ENCODE measurements around the gene MAP2K4.

Gene MAP2K4

DNA sequence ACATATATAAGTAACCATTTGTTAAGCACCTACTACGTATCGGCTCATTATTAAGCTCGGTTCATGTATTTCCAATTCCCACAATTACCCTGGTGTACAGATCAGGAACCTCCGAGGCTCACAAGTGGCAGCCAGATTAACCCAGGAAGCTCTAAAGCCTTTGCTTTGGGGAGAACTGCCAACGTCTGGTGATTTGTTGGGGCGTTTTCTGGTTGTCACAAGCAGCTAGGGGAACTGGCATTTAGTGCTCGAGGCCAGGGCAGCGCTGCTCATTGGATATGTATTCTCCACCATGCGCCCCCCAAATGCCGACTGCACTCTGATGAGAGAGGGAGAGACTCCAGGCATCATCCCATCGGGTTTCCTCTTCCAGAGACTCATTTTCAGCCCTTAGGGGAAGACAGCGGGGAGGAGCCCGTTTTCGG is 23.9 kb upstream of the MAP2K4 start:
- peaks cover 0 to 7% of the 10 kb centered on the region in 2 donors for H3K36me3 ChIP-seq (ENCODE audit: control insufficient read depth in 1 of 2, insufficient read depth in 2 of 2, low read length in 2 of 2)
- H3K27ac ChIP-seq (ENCODE audit: low read depth, low read length) = peak overlapping the region; percentile 89
- H3K4me1 ChIP-seq (ENCODE audit: control insufficient read depth in 1 of 2, insufficient read depth in 2 of 2, low read length in 2 of 2) = peaks cover 0 to 4% of the 10 kb centered on the region in 2 donors
- H3K27me3 ChIP-seq (ENCODE audit: control insufficient read depth in 1 of 2, insufficient read depth in 2 of 2, low read length in 2 of 2) = no peaks in the 10 kb centered on the region
- H3K9me3 ChIP-seq (ENCODE audit: control insufficient read depth in 1 of 2, low read length in 2 of 2) = no peaks in the 10 kb centered on the region
- H3K4me3 ChIP-seq (ENCODE audit: low read depth in 1 of 2, low read length in 2 of 2) = peak overlapping the region; percentile 76 to 97
- H3K9ac ChIP-seq (ENCODE audit: low read depth in 1 of 2, low read length in 2 of 2) = peak overlapping the region; percentile 91 to 95

DNA sequence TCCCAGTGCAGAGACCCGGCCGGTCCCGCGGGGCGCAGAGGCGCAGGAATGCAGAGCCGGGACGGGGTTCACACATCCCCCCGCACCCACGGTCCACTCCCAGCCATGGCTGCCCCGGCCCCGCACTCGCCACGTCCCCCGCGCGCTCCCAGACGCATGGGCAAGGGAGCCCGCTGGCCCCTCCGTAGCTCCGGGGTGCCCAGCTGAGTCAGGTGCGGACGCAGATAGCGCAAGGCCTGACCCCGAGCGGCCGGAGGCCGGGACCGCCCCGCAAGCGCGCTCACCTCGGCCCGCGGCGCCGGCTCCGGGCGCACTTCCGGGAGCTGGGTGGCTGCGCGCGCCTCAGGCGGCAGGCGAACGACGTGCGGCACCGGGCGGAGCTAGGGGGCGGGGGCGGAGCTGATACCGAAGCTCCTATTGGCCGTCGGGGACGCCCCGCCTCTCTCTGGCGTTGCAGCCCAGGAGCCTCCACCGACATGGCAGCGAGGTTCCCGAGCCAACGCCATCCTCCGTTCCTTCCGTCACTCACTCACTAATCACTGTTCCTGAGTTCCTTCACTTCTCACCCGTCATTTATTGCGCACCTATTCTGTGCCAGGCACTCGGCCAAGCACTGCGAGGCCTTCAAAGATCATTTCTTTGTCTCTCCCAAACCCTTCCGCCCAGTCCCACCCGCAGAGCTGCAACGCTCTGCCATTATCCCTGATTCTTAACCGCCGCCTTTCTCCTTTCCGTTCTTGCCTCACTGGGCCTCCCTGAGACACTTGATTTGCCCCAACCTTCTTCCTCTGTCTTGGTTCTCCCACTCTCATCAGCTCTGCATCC is 23.3 kb upstream of the MAP2K4 start, which contains the start of gene ZNF18:
ZNF18 (minus strand) TSS at position 329 of the 825 bp plus-strand sequence. CDS start 4,646 bp downstream, outside the sequence.
- Histone ChIP-seq H3K9me3 (ENCODE audit: control insufficient read depth in 1 of 2, low read length in 2 of 2) (no peaks in the 10 kb centered on the region), H3K9ac (ENCODE audit: low read depth in 1 of 2, low read length in 2 of 2) (peak within 1 kb of the TSS; percentile 91 to 95), H3K36me3 (ENCODE audit: control insufficient read depth in 1 of 2, insufficient read depth in 2 of 2, low read length in 2 of 2) (peaks cover 0 to 3% of the 10 kb centered on the region in 2 donors), H3K27me3 (ENCODE audit: control insufficient read depth in 1 of 2, insufficient read depth in 2 of 2, low read length in 2 of 2) (no peaks in the 10 kb centered on the region), H3K4me3 (ENCODE audit: low read depth in 1 of 2, low read length in 2 of 2) (peak within 1 kb of the TSS; percentile 76 to 97), H3K4me1 (ENCODE audit: control insufficient read depth in 1 of 2, insufficient read depth in 2 of 2, low read length in 2 of 2) (peaks cover 0 to 4% of the 10 kb centered on the region in 2 donors), H3K27ac (ENCODE audit: low read depth, low read length) (peak within 1 kb of the TSS; percentile 89)

- Histone ChIP-seq H3K27me3 (ENCODE audit: control insufficient read depth in 1 of 2, insufficient read depth in 2 of 2, low read length in 2 of 2) (no peaks in the 10 kb centered on the region), H3K4me1 (ENCODE audit: control insufficient read depth in 1 of 2, insufficient read depth in 2 of 2, low read length in 2 of 2) (peaks cover 0 to 4% of the 10 kb centered on the region in 2 donors), H3K36me3 (ENCODE audit: control insufficient read depth in 1 of 2, insufficient read depth in 2 of 2, low read length in 2 of 2) (no peaks in the 10 kb centered on the region), H3K9ac (ENCODE audit: low read depth in 1 of 2, low read length in 2 of 2) (peak overlapping the region; percentile 40 to 62), H3K27ac (ENCODE audit: low read depth, low read length) (no peak overlapping the region), H3K9me3 (ENCODE audit: control insufficient read depth in 1 of 2, low read length in 2 of 2) (no peaks in the 10 kb centered on the region), H3K4me3 (ENCODE audit: low read depth in 1 of 2, low read length in 2 of 2) (peak overlapping the region; percentile 76 to 97)
Observed at GRCh38 chr17:11997972-11998233, 22.8 kb upstream of the MAP2K4 start.

- Histone ChIP-seq H3K36me3 (ENCODE audit: control insufficient read depth in 1 of 2, insufficient read depth in 2 of 2, low read length in 2 of 2) (no peaks in the 10 kb centered on the region), H3K9ac (ENCODE audit: low read depth in 1 of 2, low read length in 2 of 2) (no peak overlapping the region), H3K4me3 (ENCODE audit: low read depth in 1 of 2, low read length in 2 of 2) (no peak overlapping the region), H3K27ac (ENCODE audit: low read depth, low read length) (no peak overlapping the region), H3K27me3 (ENCODE audit: control insufficient read depth in 1 of 2, insufficient read depth in 2 of 2, low read length in 2 of 2) (no peaks in the 10 kb centered on the region), H3K4me1 (ENCODE audit: control insufficient read depth in 1 of 2, insufficient read depth in 2 of 2, low read length in 2 of 2) (peaks cover 0 to 4% of the 10 kb centered on the region in 2 donors), H3K9me3 (ENCODE audit: control insufficient read depth in 1 of 2, low read length in 2 of 2) (no peaks in the 10 kb centered on the region)
Observed at GRCh38 chr17:11999696-12000095, 21.0 kb upstream of the MAP2K4 start.

- Histone ChIP-seq H3K4me1 (ENCODE audit: control insufficient read depth in 1 of 2, insufficient read depth in 2 of 2, low read length in 2 of 2) (no peaks in the 10 kb centered on the region), H3K36me3 (ENCODE audit: control insufficient read depth in 1 of 2, insufficient read depth in 2 of 2, low read length in 2 of 2) (no peaks in the 10 kb centered on the region), H3K9ac (ENCODE audit: low read depth in 1 of 2, low read length in 2 of 2) (no peak overlapping the region), H3K27me3 (ENCODE audit: control insufficient read depth in 1 of 2, insufficient read depth in 2 of 2, low read length in 2 of 2) (no peaks in the 10 kb centered on the region), H3K27ac (ENCODE audit: low read depth, low read length) (no peak overlapping the region), H3K9me3 (ENCODE audit: control insufficient read depth in 1 of 2, low read length in 2 of 2) (no peaks in the 10 kb centered on the region), H3K4me3 (ENCODE audit: low read depth in 1 of 2, low read length in 2 of 2) (no peak overlapping the region)
Observed at GRCh38 chr17:12007466-12007865, 13.2 kb upstream of the MAP2K4 start.

GRCh38 chr17:12021623-12022140 is 1.0 kb downstream of the MAP2K4 start:
- H3K27me3 ChIP-seq (ENCODE audit: control insufficient read depth in 1 of 2, insufficient read depth in 2 of 2, low read length in 2 of 2) = no peaks in the 10 kb centered on the region
- H3K27ac ChIP-seq (ENCODE audit: low read depth, low read length) = no peak overlapping the region
- no peaks in the 10 kb centered on the region for H3K36me3 ChIP-seq (ENCODE audit: control insufficient read depth in 1 of 2, insufficient read depth in 2 of 2, low read length in 2 of 2)
- peak overlapping the region; percentile 69 to 73 for H3K4me3 ChIP-seq (ENCODE audit: low read depth in 1 of 2, low read length in 2 of 2)
- peaks cover 16 to 30% of the 10 kb centered on the region in 2 donors for H3K4me1 ChIP-seq (ENCODE audit: control insufficient read depth in 1 of 2, insufficient read depth in 2 of 2, low read length in 2 of 2)
- peak overlapping the region; percentile 7 to 65 for H3K9ac ChIP-seq (ENCODE audit: low read depth in 1 of 2, low read length in 2 of 2)
- no peaks in the 10 kb centered on the region for H3K9me3 ChIP-seq (ENCODE audit: control insufficient read depth in 1 of 2, low read length in 2 of 2)

- H3K9me3 ChIP-seq (ENCODE audit: control insufficient read depth in 1 of 2, low read length in 2 of 2) = no peaks in the 10 kb centered on the region
- no peaks in the 10 kb centered on the region for H3K36me3 ChIP-seq (ENCODE audit: control insufficient read depth in 1 of 2, insufficient read depth in 2 of 2, low read length in 2 of 2)
- H3K27me3 ChIP-seq (ENCODE audit: control insufficient read depth in 1 of 2, insufficient read depth in 2 of 2, low read length in 2 of 2) = no peaks in the 10 kb centered on the region
- H3K4me1 ChIP-seq (ENCODE audit: control insufficient read depth in 1 of 2, insufficient read depth in 2 of 2, low read length in 2 of 2) = peaks cover 16 to 30% of the 10 kb centered on the region in 2 donors
- no peak overlapping the region for H3K27ac ChIP-seq (ENCODE audit: low read depth, low read length)
- peak overlapping the region in 1 of 2 donors; percentile 65 for H3K9ac ChIP-seq (ENCODE audit: low read depth in 1 of 2, low read length in 2 of 2)
- H3K4me3 ChIP-seq (ENCODE audit: low read depth in 1 of 2, low read length in 2 of 2) = peak overlapping the region in 1 of 2 donors; percentile 73
Observed at GRCh38 chr17:12022310-12022709, 1.6 kb downstream of the MAP2K4 start.

GRCh38 chr17:12024327-12024726 is 3.6 kb downstream of the MAP2K4 start:
- Histone ChIP-seq H3K4me1 (ENCODE audit: control insufficient read depth in 1 of 2, insufficient read depth in 2 of 2, low read length in 2 of 2) (peaks cover 16 to 30% of the 10 kb centered on the region in 2 donors), H3K9ac (ENCODE audit: low read depth in 1 of 2, low read length in 2 of 2) (no peak overlapping the region), H3K27ac (ENCODE audit: low read depth, low read length) (no peak overlapping the region), H3K36me3 (ENCODE audit: control insufficient read depth in 1 of 2, insufficient read depth in 2 of 2, low read length in 2 of 2) (no peaks in the 10 kb centered on the region), H3K4me3 (ENCODE audit: low read depth in 1 of 2, low read length in 2 of 2) (no peak overlapping the region), H3K27me3 (ENCODE audit: control insufficient read depth in 1 of 2, insufficient read depth in 2 of 2, low read length in 2 of 2) (no peaks in the 10 kb centered on the region), H3K9me3 (ENCODE audit: control insufficient read depth in 1 of 2, low read length in 2 of 2) (no peaks in the 10 kb centered on the region)

GRCh38 chr17:12027658-12028057 is 7.0 kb downstream of the MAP2K4 start:
- Histone ChIP-seq H3K9ac (ENCODE audit: low read depth in 1 of 2, low read length in 2 of 2) (no peak overlapping the region), H3K27me3 (ENCODE audit: control insufficient read depth in 1 of 2, insufficient read depth in 2 of 2, low read length in 2 of 2) (no peaks in the 10 kb centered on the region), H3K4me3 (ENCODE audit: low read depth in 1 of 2, low read length in 2 of 2) (no peak overlapping the region), H3K27ac (ENCODE audit: low read depth, low read length) (no peak overlapping the region), H3K9me3 (ENCODE audit: control insufficient read depth in 1 of 2, low read length in 2 of 2) (no peaks in the 10 kb centered on the region), H3K36me3 (ENCODE audit: control insufficient read depth in 1 of 2, insufficient read depth in 2 of 2, low read length in 2 of 2) (no peaks in the 10 kb centered on the region), H3K4me1 (ENCODE audit: control insufficient read depth in 1 of 2, insufficient read depth in 2 of 2, low read length in 2 of 2) (peaks cover 1 to 20% of the 10 kb centered on the region in 2 donors)

DNA sequence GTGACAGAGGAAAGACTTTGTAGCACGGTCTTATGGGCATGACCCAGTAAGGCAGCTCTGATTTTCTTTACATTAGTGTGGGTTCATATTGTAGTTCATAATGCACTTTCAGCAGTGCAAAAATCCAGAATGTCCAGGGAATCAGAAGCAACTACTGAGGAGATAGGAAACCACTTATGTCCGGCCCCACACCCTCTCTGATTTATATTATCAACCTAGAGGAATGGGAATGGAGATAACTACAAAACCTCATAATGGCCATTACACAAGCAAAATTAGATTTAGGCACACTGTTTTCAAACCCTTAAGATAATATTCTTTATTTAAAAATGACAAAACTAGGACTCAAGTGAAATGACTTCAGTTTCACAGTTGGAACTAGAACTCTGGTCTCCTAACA is 7.9 kb downstream of the MAP2K4 start:
- Histone ChIP-seq H3K4me1 (ENCODE audit: control insufficient read depth in 1 of 2, insufficient read depth in 2 of 2, low read length in 2 of 2) (peaks cover 0 to 14% of the 10 kb centered on the region in 2 donors), H3K27ac (ENCODE audit: low read depth, low read length) (no peak overlapping the region)

More for the DNA sequence above, 7.9 kb downstream of the MAP2K4 start:
- Histone ChIP-seq H3K36me3 (ENCODE audit: control insufficient read depth in 1 of 2, insufficient read depth in 2 of 2, low read length in 2 of 2) (no peaks in the 10 kb centered on the region), H3K9me3 (ENCODE audit: control insufficient read depth in 1 of 2, low read length in 2 of 2) (no peaks in the 10 kb centered on the region), H3K27me3 (ENCODE audit: control insufficient read depth in 1 of 2, insufficient read depth in 2 of 2, low read length in 2 of 2) (no peaks in the 10 kb centered on the region), H3K4me3 (ENCODE audit: low read depth in 1 of 2, low read length in 2 of 2) (no peak overlapping the region), H3K9ac (ENCODE audit: low read depth in 1 of 2, low read length in 2 of 2) (no peak overlapping the region)

All from duodenal mucosa (tissue), 2 donors.